SK-N-SH (cell line): ENCODE data around the gene ZNF469. TPM values are rescaled to one million over a fixed set of nuclear protein-coding genes. Genes with fewer than 3 reads are reported as not detected.

ENCODE experiments used
- CTCF ChIA-PET: fragments of 300-600, 350-600 bp; formaldehyde crosslinking; extraction: SDS; loops from one replicate; lab custom pipeline; 2021; lab: Yijun Ruan, JAX
- POLR2A ChIA-PET: fragments of 350-600 bp; sonication (Branson Sonifier 250); formaldehyde crosslinking; extraction: SDS; loops from one replicate; lab custom pipeline; 2020; ENCODE audit warnings: antibody characterized with exemption, inconsistent platforms; lab: Yijun Ruan, JAX
- DNase-seq: peaks from one replicate; pipeline ENCODE4 v3.0.0; 2012
- H2AFZ ChIP-seq: fragments of 200-600 bp; sonication (generic); 2 replicates; pipeline ENCODE4 v1.8.1; 2016; ENCODE audit warnings: antibody characterized with exemption, mild to moderate bottlenecking, low read depth
- H3F3A ChIP-seq: fragments of 200-600 bp; sonication (generic); replicated peaks from 2 replicates; pipeline ENCODE3; 2016; ENCODE audit warnings: antibody characterized with exemption, mild to moderate bottlenecking; ENCODE audit not compliant: insufficient read depth
- H3K27ac ChIP-seq, 2 experiments: fragments of 200-500 bp in 1 of 2; fragments of 200-600 bp in 1 of 2; sonication (Bioruptor generic) in 1 of 2; sonication (generic), shearing (Covaris generic) in 1 of 2; 2 replicates each; pipeline versions ENCODE4 v1.5.1 to v1.6.1; 2014 to 2016; ENCODE audit warnings: low read depth in 2 of 2, inconsistent platforms in 1 of 2, low read length in 1 of 2, mild to moderate bottlenecking in 1 of 2, mixed read lengths in 1 of 2
- H3K27me3 ChIP-seq: fragments of 200-600 bp; sonication (generic), shearing (Covaris generic); 2 replicates; pipeline ENCODE4 v1.6.1; 2016; ENCODE audit warnings: mixed run types; ENCODE audit not compliant: insufficient read depth
- H3K36me3 ChIP-seq, 2 experiments: fragments of 200-500 bp in 1 of 2; fragments of 200-600 bp in 1 of 2; sonication (Bioruptor generic) in 1 of 2; sonication (generic) in 1 of 2; replicated peaks in 1 of 2; 2 replicates each; pipeline versions ENCODE3 to v1.5.1; 2014 to 2016; ENCODE audit warnings: low read length in 1 of 2, mild to moderate bottlenecking in 1 of 2; ENCODE audit not compliant: insufficient read depth in 2 of 2, control insufficient read depth in 1 of 2
- H3K4me1 ChIP-seq, 2 experiments: fragments of 200-500 bp in 1 of 2; fragments of 200-600 bp in 1 of 2; sonication (Bioruptor generic) in 1 of 2; sonication (generic), shearing (Covaris generic) in 1 of 2; 2 replicates each; pipeline versions ENCODE4 v1.5.1 to v1.6.1; 2014 to 2016; ENCODE audit warnings: low read depth in 1 of 2, low read length in 1 of 2, mixed run types in 1 of 2; ENCODE audit not compliant: insufficient read depth in 2 of 2, control insufficient read depth in 1 of 2
- H3K4me2 ChIP-seq: fragments of 200-600 bp; sonication (generic), shearing (Covaris generic); 2 replicates; pipeline ENCODE4 v1.6.1; 2017; ENCODE audit warnings: mixed run types
- H3K4me3 ChIP-seq, 2 experiments: fragments of 200-500 bp in 1 of 2; fragments of 200-600 bp in 1 of 2; sonication (Bioruptor generic) in 1 of 2; sonication (generic), shearing (Covaris generic) in 1 of 2; 2 replicates each; pipeline versions ENCODE4 v1.5.1 to v1.8.1; 2014 to 2016; ENCODE audit warnings: low read depth in 2 of 2, inconsistent platforms in 1 of 2, low read length in 1 of 2, mild to moderate bottlenecking in 1 of 2, mixed read lengths in 1 of 2, moderate library complexity in 1 of 2
- H3K79me2 ChIP-seq: fragments of 200-600 bp; sonication (generic); 2 replicates; pipeline ENCODE4 v1.8.1; 2017; ENCODE audit warnings: mild to moderate bottlenecking; ENCODE audit not compliant: insufficient read depth
- H3K9ac ChIP-seq: fragments of 200-600 bp; sonication (generic); 2 replicates; pipeline ENCODE4 v1.6.1; 2017; ENCODE audit warnings: mixed run types
- H3K9me2 ChIP-seq: fragments of 200-600 bp; sonication (generic); 2 replicates; pipeline ENCODE4 v1.6.1; 2017; ENCODE audit warnings: mixed run types
- H3K9me3 ChIP-seq: fragments of 200-600 bp; sonication (generic); 2 replicates; pipeline ENCODE4 v1.6.1; 2017; ENCODE audit warnings: mixed run types, mild to moderate bottlenecking, moderate library complexity
- H4K20me1 ChIP-seq: fragments of 200-600 bp; sonication (generic); 2 replicates; pipeline ENCODE4 v1.6.1; 2017; ENCODE audit warnings: mild to moderate bottlenecking, mixed run types; ENCODE audit not compliant: insufficient read depth
- ELF1 ChIP-seq: IDR thresholded peaks from 2 replicates; pipeline ENCODE4 v1.4.0; 2012
- EP300 ChIP-seq, 2 experiments: IDR thresholded peaks; 2 replicates each; pipeline versions ENCODE4 v1.4.0 to v1.6.1; 2012; ENCODE audit warnings: borderline replicate concordance in 1 of 2, low read depth in 1 of 2, low read length in 1 of 2
- FOSL2 ChIP-seq: IDR thresholded peaks from 2 replicates; pipeline ENCODE4 v1.4.0; 2012; ENCODE audit warnings: low read depth, mild to moderate bottlenecking, moderate library complexity, borderline replicate concordance
- FOXJ3 ChIP-seq: sonication (generic); formaldehyde crosslinking; IDR thresholded peaks from 2 replicates; pipeline ENCODE4 v1.5.1; 2020; ENCODE audit warnings: mild to moderate bottlenecking, missing genetic modification reagents
- FOXM1 ChIP-seq: IDR thresholded peaks from 2 replicates; pipeline ENCODE4 v1.4.0; 2012; ENCODE audit warnings: low read depth, mild to moderate bottlenecking
- GATA2 ChIP-seq: sonication (generic); formaldehyde crosslinking; IDR thresholded peaks from 2 replicates; pipeline ENCODE4 v1.5.0; 2020; ENCODE audit warnings: mild to moderate bottlenecking, missing genetic modification reagents
- JUND ChIP-seq: IDR thresholded peaks from 2 replicates; pipeline ENCODE4 v1.4.0; 2012
- NFIC ChIP-seq: IDR thresholded peaks from 2 replicates; pipeline ENCODE4 v1.4.0; 2012; ENCODE audit warnings: borderline replicate concordance
- RAD21 ChIP-seq: IDR thresholded peaks from 2 replicates; pipeline ENCODE4 v1.6.1; 2012; ENCODE audit warnings: mild to moderate bottlenecking, low read length
- RCOR1 ChIP-seq: fragments of 150-350 bp; IDR thresholded peaks from 2 replicates; pipeline ENCODE4 v1.6.1; 2017; ENCODE audit warnings: antibody characterized with exemption, low read length
- RFX5 ChIP-seq: IDR thresholded peaks from 2 replicates; pipeline ENCODE4 v1.6.1; 2012; ENCODE audit warnings: mild to moderate bottlenecking, improper control_type of control experiment, low read length
- RXRA ChIP-seq: IDR thresholded peaks from 2 replicates; pipeline ENCODE4 v1.4.0; 2012; ENCODE audit warnings: low read depth, mild to moderate bottlenecking, borderline replicate concordance
- SIN3A ChIP-seq: IDR thresholded peaks from 2 replicates; pipeline ENCODE4 v1.6.1; 2012; ENCODE audit warnings: low read depth, mild to moderate bottlenecking, low read length, moderate library complexity, borderline replicate concordance
- SMC3 ChIP-seq: IDR thresholded peaks from 2 replicates; pipeline ENCODE4 v1.6.1; 2012; ENCODE audit warnings: low read depth, low read length, improper control_type of control experiment
- TAF1 ChIP-seq: IDR thresholded peaks from 2 replicates; pipeline ENCODE4 v1.6.1; 2012; ENCODE audit warnings: low read depth, mild to moderate bottlenecking, low read length, moderate library complexity, borderline replicate concordance
- TEAD4 ChIP-seq: IDR thresholded peaks from 2 replicates; pipeline ENCODE4 v1.4.0; 2012; ENCODE audit warnings: mild to moderate bottlenecking, borderline replicate concordance; ENCODE audit not compliant: insufficient read depth
- WGBS: methylation state at CpG from one replicate; pipeline ENCODE4 v1.1.6; 2017; ENCODE audit warnings: low lambda C conversion rate; 5-methylcytosine and 5-hydroxymethylcytosine counted together
- polyA plus RNA-seq, 3 experiments: library from polyadenylated mRNA; depleted of rRNA; stranded (reverse); fragments of >200 nt; gene quantifications; 2 replicates each; pipeline ENCODE4 v1.2.3, GENCODE V29; 2012
- TF ChIP-seq, protein P1 (sequence below): IDR thresholded peaks from 2 replicates; pipeline ENCODE4 v1.4.0; 2012; ENCODE audit warnings: low read depth, borderline replicate concordance
- TF ChIP-seq, protein P2 (sequence below): fragments of 150-350 bp; IDR thresholded peaks from 2 replicates; pipeline ENCODE4 v1.6.1; 2017; ENCODE audit warnings: antibody characterized with exemption, low read length, low read depth, borderline replicate concordance
- TF ChIP-seq, protein P3 (sequence below): IDR thresholded peaks from 2 replicates; pipeline ENCODE4; 2012
- TF ChIP-seq, protein P4 (sequence below): IDR thresholded peaks from 2 replicates; pipeline ENCODE4 v1.4.0; 2012; ENCODE audit warnings: low read depth, borderline replicate concordance

Gene ZNF469
- polyA plus RNA-seq, 1 of the 3 experiments (the other 2 are of a cell fraction), result 0.56 TPM

DNA sequence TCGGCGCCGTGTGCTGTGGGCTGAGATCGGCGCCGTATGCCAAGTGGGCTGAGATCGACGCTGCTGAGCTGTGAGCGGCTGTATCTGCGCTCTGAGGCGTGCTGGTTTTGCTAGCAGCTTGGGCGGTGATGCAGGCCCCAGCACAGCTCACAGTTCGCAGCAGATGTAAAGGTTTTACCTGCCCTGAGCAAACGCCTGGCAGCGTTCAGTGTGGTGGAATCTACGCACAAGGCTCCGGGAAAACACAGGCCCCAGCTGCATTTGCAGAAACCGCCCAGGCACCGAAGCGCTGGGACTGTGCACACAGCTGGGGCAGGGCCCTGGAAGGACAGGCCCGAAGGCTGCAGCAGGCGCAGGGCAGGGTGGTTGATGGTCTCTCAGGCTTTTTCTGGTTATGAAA lies 8.0 kb upstream of the ZNF469 start:
- TF ChIP-seq, protein P1, sequence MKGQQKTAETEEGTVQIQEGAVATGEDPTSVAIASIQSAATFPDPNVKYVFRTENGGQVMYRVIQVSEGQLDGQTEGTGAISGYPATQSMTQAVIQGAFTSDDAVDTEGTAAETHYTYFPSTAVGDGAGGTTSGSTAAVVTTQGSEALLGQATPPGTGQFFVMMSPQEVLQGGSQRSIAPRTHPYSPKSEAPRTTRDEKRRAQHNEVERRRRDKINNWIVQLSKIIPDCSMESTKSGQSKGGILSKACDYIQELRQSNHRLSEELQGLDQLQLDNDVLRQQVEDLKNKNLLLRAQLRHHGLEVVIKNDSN, result no peak
- TF ChIP-seq RFX5, result no peak
- TF ChIP-seq, protein P2, sequence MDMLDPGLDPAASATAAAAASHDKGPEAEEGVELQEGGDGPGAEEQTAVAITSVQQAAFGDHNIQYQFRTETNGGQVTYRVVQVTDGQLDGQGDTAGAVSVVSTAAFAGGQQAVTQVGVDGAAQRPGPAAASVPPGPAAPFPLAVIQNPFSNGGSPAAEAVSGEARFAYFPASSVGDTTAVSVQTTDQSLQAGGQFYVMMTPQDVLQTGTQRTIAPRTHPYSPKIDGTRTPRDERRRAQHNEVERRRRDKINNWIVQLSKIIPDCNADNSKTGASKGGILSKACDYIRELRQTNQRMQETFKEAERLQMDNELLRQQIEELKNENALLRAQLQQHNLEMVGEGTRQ, result no peak
- TF ChIP-seq GATA2 (CRISPR knock-in tag), result no peak
- no peak for TF ChIP-seq SIN3A
- TF ChIP-seq, protein P3, sequence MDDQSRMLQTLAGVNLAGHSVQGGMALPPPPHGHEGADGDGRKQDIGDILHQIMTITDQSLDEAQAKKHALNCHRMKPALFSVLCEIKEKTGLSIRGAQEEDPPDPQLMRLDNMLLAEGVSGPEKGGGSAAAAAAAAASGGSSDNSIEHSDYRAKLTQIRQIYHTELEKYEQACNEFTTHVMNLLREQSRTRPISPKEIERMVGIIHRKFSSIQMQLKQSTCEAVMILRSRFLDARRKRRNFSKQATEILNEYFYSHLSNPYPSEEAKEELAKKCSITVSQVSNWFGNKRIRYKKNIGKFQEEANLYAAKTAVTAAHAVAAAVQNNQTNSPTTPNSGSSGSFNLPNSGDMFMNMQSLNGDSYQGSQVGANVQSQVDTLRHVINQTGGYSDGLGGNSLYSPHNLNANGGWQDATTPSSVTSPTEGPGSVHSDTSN, result no peak
- no peak for TF ChIP-seq JUND
- TF ChIP-seq, protein P4, sequence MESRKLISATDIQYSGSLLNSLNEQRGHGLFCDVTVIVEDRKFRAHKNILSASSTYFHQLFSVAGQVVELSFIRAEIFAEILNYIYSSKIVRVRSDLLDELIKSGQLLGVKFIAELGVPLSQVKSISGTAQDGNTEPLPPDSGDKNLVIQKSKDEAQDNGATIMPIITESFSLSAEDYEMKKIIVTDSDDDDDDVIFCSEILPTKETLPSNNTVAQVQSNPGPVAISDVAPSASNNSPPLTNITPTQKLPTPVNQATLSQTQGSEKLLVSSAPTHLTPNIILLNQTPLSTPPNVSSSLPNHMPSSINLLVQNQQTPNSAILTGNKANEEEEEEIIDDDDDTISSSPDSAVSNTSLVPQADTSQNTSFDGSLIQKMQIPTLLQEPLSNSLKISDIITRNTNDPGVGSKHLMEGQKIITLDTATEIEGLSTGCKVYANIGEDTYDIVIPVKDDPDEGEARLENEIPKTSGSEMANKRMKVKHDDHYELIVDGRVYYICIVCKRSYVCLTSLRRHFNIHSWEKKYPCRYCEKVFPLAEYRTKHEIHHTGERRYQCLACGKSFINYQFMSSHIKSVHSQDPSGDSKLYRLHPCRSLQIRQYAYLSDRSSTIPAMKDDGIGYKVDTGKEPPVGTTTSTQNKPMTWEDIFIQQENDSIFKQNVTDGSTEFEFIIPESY, result no peak
- TF ChIP-seq TEAD4, result no peak
- 90% methylated on average over 14 of the region's 22 CpGs for WGBS
- no peak overlapping the region for H2AFZ ChIP-seq
- no peaks in the 10 kb centered on the region for H4K20me1 ChIP-seq
- no peak overlapping the region for H3K9ac ChIP-seq
- H3K4me2 ChIP-seq, result no peak overlapping the region
- peaks cover 0 to 6% of the 10 kb centered on the region in 2 experiments; a peak in 1 of 4 replicates for H3K4me1 ChIP-seq
- H3K9me2 ChIP-seq, result no peaks in the 10 kb centered on the region
- no peaks in the 10 kb centered on the region for H3F3A ChIP-seq
- ChIA-PET CTCF (interaction anchor here (0.8 to 1.2 kb wide), 3 partner anchors 9 to 180 kb away, joined by 3 to 4 read pairs (median 3); no protein-coding TSS in a partner anchor), POLR2A (no interaction called here)
- no peak overlapping the region for H3K27ac ChIP-seq
- no peaks in the 10 kb centered on the region for H3K79me2 ChIP-seq
- no peak overlapping the region for H3K4me3 ChIP-seq
- H3K36me3 ChIP-seq, result no peaks in the 10 kb centered on the region
- H3K27me3 ChIP-seq, result no peaks in the 10 kb centered on the region
- peak; percentile 18 for DNase-seq
- no peaks in the 10 kb centered on the region for H3K9me3 ChIP-seq

DNA sequence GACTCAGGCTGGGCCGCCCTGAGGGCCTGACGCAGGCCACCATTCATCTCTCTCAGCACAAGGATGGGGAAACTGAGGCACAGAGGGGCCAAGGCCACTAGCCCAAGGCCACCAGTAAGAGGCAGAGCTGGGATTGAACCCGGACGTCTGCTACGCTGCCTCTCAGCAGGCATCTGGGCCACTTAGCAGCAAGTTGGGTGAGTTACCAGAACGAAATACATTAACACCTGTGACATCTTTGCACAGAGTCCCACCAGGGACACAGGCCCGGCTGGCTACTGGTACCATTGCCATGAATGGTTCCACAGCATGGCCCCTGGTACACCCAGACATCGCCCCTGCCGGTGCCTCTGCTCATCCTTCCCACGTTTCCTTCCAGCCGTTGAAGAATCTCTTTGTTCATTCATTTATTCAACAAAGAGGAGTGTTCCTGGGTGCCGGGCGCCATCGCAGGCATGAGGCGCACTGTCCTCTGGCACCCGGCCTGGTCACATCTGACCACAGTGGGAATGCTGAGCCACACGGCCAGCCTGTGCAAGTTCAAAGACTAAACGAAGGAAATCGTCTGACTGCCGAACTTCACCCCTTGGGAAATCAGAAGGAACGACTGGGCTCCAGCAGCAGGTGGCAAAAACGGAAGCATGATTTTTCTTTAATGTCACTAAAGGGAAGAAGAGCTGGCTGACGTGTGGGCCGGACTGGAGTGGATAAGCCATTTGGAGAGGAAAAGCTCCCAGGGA lies 7.4 kb upstream of the ZNF469 start:
- Histone ChIP-seq H3K36me3 (no peaks in the 10 kb centered on the region), H3K27ac (no peak overlapping the region), H3K4me1 (peaks cover 0 to 6% of the 10 kb centered on the region in 2 experiments; a peak in 1 of 4 replicates), H3F3A (no peaks in the 10 kb centered on the region), H3K9ac (no peak overlapping the region), H2AFZ (no peak overlapping the region), H3K4me3 (no peak overlapping the region), H3K9me3 (no peaks in the 10 kb centered on the region), H3K27me3 (no peaks in the 10 kb centered on the region), H3K9me2 (no peaks in the 10 kb centered on the region), H3K4me2 (no peak overlapping the region), H3K79me2 (no peaks in the 10 kb centered on the region), H4K20me1 (no peaks in the 10 kb centered on the region)
- DNase-seq, result peak; percentile 19
- POLR2A ChIA-PET, result no interaction called here
- CTCF ChIA-PET, result interaction anchor here (0.6 to 1.2 kb wide), 3 partner anchors 27 to 180 kb away, joined by 3 to 4 read pairs (median 3); no protein-coding TSS in a partner anchor
- WGBS, result 83% methylated on average over 21 of the region's 24 CpGs
- TF ChIP-seq RFX5, result no peak
- TF ChIP-seq RXRA, result no peak
- no peak for TF ChIP-seq TAF1
- TF ChIP-seq FOXM1, result no peak
- no peak for TF ChIP-seq ELF1
- TF ChIP-seq FOSL2, result no peak
- no peak for TF ChIP-seq FOXJ3 (CRISPR knock-in tag)
- no peak for TF ChIP-seq RCOR1
- TF ChIP-seq SMC3, result no peak
- TF ChIP-seq EP300 (IDR thresholded peaks at IDR 0.05; ENCODE audit: borderline replicate concordance in 1 of 2, low read depth in 1 of 2, low read length in 1 of 2), result no peak
- TF ChIP-seq GATA2 (CRISPR knock-in tag), result no peak
- no peak for TF ChIP-seq NFIC
- no peak for TF ChIP-seq RAD21
